CD14-positive monocyte (primary cell): ENCODE results near the gene MYNN. TPM values are rescaled to one million over a fixed set of nuclear protein-coding genes. Genes with fewer than 3 reads are reported as not detected.
A peak's percentile ranks its signal among the peaks of the same experiment; 100 is the strongest.

Source experiments
- DNase-seq, 3 donors: peaks; one replicate each; pipeline ENCODE4 v3.0.0-alpha.2; 2011 to 2022
- H2AFZ ChIP-seq: 2 replicates; pipeline ENCODE4 v1.6.0; 2012; ENCODE audit warnings: mild to moderate bottlenecking, low read depth, low read length, inconsistent platforms; ENCODE audit not compliant: insufficient read depth, poor library complexity, severe bottlenecking
- H3K27ac ChIP-seq, 2 donors: 1 replicate in 1 of 2; 2 replicates in 1 of 2; pipeline ENCODE4 v1.5.1; 2012 to 2013; ENCODE audit warnings: low read length in 2 of 2, control low read depth in 1 of 2, inconsistent platforms in 1 of 2, low read depth in 1 of 2, mild to moderate bottlenecking in 1 of 2
- H3K27me3 ChIP-seq, 2 donors: one replicate each; pipeline versions ENCODE4 v1.6.0 to v1.6.1; 2011 to 2013; ENCODE audit warnings: low read length in 2 of 2; ENCODE audit not compliant: control insufficient read depth in 2 of 2, insufficient read depth in 2 of 2
- H3K36me3 ChIP-seq, 2 donors: replicated peaks in 1 of 2; 1 replicate in 1 of 2; 2 replicates in 1 of 2; pipeline versions ENCODE4 v1.5.1 to v1.6.1; 2012 to 2013; ENCODE audit warnings: low read length in 2 of 2, control low read depth in 1 of 2, inconsistent platforms in 1 of 2, mild to moderate bottlenecking in 1 of 2; ENCODE audit not compliant: insufficient read depth in 2 of 2, control insufficient read depth in 1 of 2
- H3K4me1 ChIP-seq, 2 donors: 1 replicate in 1 of 2; 2 replicates in 1 of 2; pipeline versions ENCODE4 v1.5.1 to v1.6.1; 2012 to 2013; ENCODE audit warnings: low read length in 2 of 2, control low read depth in 1 of 2, inconsistent platforms in 1 of 2, mild to moderate bottlenecking in 1 of 2, moderate library complexity in 1 of 2; ENCODE audit not compliant: insufficient read depth in 2 of 2, control insufficient read depth in 1 of 2
- H3K4me2 ChIP-seq: replicated peaks from 2 replicates; pipeline ENCODE3; 2012; ENCODE audit warnings: low read length, moderate library complexity, mild to moderate bottlenecking; ENCODE audit not compliant: poor library complexity, severe bottlenecking; ENCODE audit errors: extremely low read depth
- H3K4me3 ChIP-seq, 3 experiments: fragments of 200-600 bp in 1 of 3; sonication (generic) in 1 of 3; replicated peaks in 1 of 3; 1 replicate in 2 of 3; 2 replicates in 1 of 3; pipeline ENCODE4 v1.5.1; 2011 to 2013; ENCODE audit warnings: low read length in 3 of 3, mild to moderate bottlenecking in 3 of 3, control low read depth in 2 of 3, low read depth in 2 of 3, inconsistent platforms in 1 of 3, moderate library complexity in 1 of 3
- H3K79me2 ChIP-seq: 2 replicates; pipeline ENCODE4 v1.6.0; 2012; ENCODE audit warnings: mild to moderate bottlenecking, control low read depth, inconsistent platforms, low read length, moderate library complexity; ENCODE audit not compliant: insufficient read depth
- H3K9ac ChIP-seq: 2 replicates; pipeline ENCODE4 v1.6.0; 2017; ENCODE audit warnings: low read length, mild to moderate bottlenecking; ENCODE audit not compliant: insufficient read depth, poor library complexity, severe bottlenecking
- H3K9me3 ChIP-seq, 2 donors: replicated peaks in 1 of 2; 1 replicate in 1 of 2; 2 replicates in 1 of 2; pipeline versions ENCODE4 v1.5.1 to v1.6.1; 2012 to 2013; ENCODE audit warnings: low read length in 2 of 2, control low read depth in 1 of 2; ENCODE audit not compliant: control insufficient read depth in 1 of 2, insufficient read depth in 1 of 2
- H4K20me1 ChIP-seq: 2 replicates; pipeline ENCODE4 v1.6.0; 2012; ENCODE audit warnings: mild to moderate bottlenecking, low read length, control low read depth, moderate library complexity; ENCODE audit not compliant: insufficient read depth
- H3K27ac Mint-ChIP-seq, 7 donors: one replicate each; pipeline ENCODE4 v1.8.0; 2020; ENCODE audit warnings: mild to moderate bottlenecking in 7 of 7, mixed read lengths in 7 of 7, moderate library complexity in 6 of 7, inconsistent platforms in 2 of 7
- H3K27me3 Mint-ChIP-seq, 3 donors: one replicate each; pipeline ENCODE4 v1.8.0; 2021 to 2022; ENCODE audit warnings: low read depth in 3 of 3, mild to moderate bottlenecking in 3 of 3, mixed read lengths in 3 of 3, moderate library complexity in 3 of 3, inconsistent platforms in 1 of 3
- H3K36me3 Mint-ChIP-seq, 2 donors: one replicate each; pipeline ENCODE4 v1.8.0; 2020; ENCODE audit warnings: mixed read lengths in 2 of 2, inconsistent platforms in 1 of 2, mild to moderate bottlenecking in 1 of 2
- H3K4me1 Mint-ChIP-seq: one replicate; pipeline ENCODE4 v1.8.0; 2020; ENCODE audit warnings: mild to moderate bottlenecking, mixed read lengths
- H3K4me3 Mint-ChIP-seq, 2 donors: one replicate each; pipeline ENCODE4 v1.8.0; 2020; ENCODE audit warnings: mild to moderate bottlenecking in 2 of 2, mixed read lengths in 2 of 2, moderate library complexity in 1 of 2
- H3K9me3 Mint-ChIP-seq, 7 donors: one replicate each; pipeline ENCODE4 v1.8.0; 2020 to 2022; ENCODE audit warnings: mixed read lengths in 7 of 7, mild to moderate bottlenecking in 6 of 7, moderate library complexity in 6 of 7, inconsistent platforms in 2 of 7
- WGBS: methylation state at CpG from one replicate; pipeline ENCODE4 v1.1.5; 2013; ENCODE audit warnings: missing lambda C conversion rate; ENCODE audit not compliant: insufficient coverage; 5-methylcytosine and 5-hydroxymethylcytosine counted together
- intact Hi-C, 2 donors: fragments of 100-400 bp; cut with micrococcal nuclease; formaldehyde crosslinking; loops; one replicate each; pipeline versions ENCODE4 v1.15.0 to v1.15.1; 2023
- polyA plus RNA-seq, 3 donors: library from polyadenylated mRNA; depleted of rRNA in 1 of 3; unstranded in 2 of 3; stranded (reverse) in 1 of 3; fragments of 300-500 nt in 2 of 3; fragments of >200 nt in 1 of 3; fragmentation: Illumina TruSeq in 2 of 3; gene quantifications; 1 replicate in 2 of 3; 2 replicates in 1 of 3; pipeline ENCODE4 v1.2.3, GENCODE V29; 2012 to 2021
- TF ChIP-seq, protein P1 (sequence below): fragments of 200-600 bp; IDR thresholded peaks from one replicate; pipeline ENCODE4 v1.8.0; 2022; ENCODE audit warnings: antibody characterized with exemption, mild to moderate bottlenecking

MYNN gene
- polyA plus RNA-seq, 3 donors = 6.3 to 9.0 (median 8.7) TPM

DNA sequence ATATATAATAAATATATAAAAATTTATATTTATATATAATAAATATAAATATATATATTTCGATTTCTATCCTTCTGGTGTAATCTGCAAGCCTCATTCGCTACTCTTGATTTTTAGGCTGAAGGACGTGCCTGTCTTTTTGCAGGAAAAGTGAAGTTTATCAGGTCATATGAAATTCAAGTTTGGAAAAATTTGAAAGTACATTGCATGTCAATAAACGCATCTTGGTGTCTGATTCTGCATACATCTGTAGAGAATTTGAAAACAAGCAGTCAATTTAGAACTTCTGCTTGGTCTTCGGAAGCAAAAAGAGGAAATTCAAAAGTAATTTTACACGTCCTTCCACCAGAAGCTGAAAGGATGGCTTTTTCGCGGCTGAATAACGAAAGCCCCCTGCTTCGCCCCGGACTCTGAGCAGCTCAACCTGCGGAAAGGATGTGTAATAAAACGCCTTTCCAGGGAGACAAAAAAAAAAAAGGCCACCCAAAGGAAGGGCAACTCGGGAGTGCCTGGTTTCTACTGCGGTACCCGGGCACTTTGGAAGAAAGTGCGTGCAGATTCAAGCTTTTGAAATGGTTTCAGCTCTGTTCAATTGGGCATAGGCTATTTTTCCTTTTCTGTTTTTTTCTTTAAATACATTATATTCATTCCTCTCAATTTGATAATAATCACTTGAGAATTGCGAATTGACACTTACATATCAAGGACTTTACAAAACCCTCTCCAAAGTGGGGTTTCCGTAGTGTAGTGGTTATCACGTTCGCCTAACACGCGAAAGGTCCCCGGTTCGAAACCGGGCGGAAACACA, 1.5 kb upstream of the MYNN start:
- 0% methylated on average over 11 of the region's 27 CpGs for WGBS
- peaks cover 21% of the 10 kb centered on the region for H3K4me1 Mint-ChIP-seq
- H3K27me3 ChIP-seq = no peaks in the 10 kb centered on the region

DNA sequence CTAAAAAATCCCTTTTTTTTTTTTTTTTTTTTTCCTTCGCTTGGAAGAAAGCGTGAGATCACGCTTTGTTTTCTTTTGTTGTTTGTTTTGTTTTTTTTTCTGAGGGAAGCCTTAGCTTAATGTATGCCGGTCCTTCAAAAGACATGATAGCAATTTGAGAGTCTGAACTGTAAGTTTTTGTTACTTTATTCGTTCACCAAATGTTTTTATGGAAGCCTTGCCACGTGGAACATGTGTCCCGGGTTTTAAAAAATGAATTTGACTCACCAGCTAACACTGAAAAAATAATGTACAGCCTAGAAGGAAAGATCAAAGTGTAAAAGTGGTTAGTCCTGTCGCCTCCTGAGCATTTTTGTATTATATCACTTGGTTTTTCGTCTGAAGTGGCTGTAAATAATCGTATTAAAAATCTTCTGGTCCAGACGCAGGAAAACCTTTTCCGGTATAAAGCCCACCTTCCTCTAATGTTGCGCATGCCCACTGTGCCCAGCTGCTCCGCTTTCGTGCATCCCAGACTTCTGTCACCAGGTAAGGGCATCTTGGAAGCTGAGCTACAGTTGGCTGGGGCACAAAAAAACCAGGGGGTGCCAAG, 795 bp upstream of the MYNN start:
- Mint-ChIP-seq H3K27ac (peak overlapping the region; percentile 98 to 99 (median 99)), H3K27me3 (peaks cover 0 to 4% (median 4%) of the 10 kb centered on the region in 3 donors), H3K36me3 (peaks cover 19 to 22% of the 10 kb centered on the region in 2 donors), H3K4me1 (peaks cover 22% of the 10 kb centered on the region), H3K4me3 (peak overlapping the region; percentile 96 to 97), H3K9me3 (peaks cover 0 to 4% (median 0%) of the 10 kb centered on the region in 7 donors)
- Histone ChIP-seq H4K20me1 (peaks cover 7% of the 10 kb centered on the region), H3K4me2 (peak overlapping the region; percentile 90), H3K79me2 (peaks cover 34% of the 10 kb centered on the region), H3K9me3 (no peaks in the 10 kb centered on the region), H3K4me1 (peaks cover 10 to 24% of the 10 kb centered on the region in 2 donors), H3K27me3 (no peaks in the 10 kb centered on the region), H3K36me3 (peaks cover 9 to 32% of the 10 kb centered on the region in 2 donors), H3K9ac (peak overlapping the region; percentile 95), H2AFZ (peak overlapping the region; percentile 93), H3K4me3 (peak overlapping the region; percentile 75 to 99 (median 76)), H3K27ac (peak overlapping the region; percentile 92 to 97)
- DNase-seq = peak; percentile 47 to 67 (median 50)
- WGBS = 0% methylated on average over 5 of the region's 15 CpGs
- intact Hi-C loops = loop anchor here (5.0 kb wide), 1 partner anchor 585 kb away; the partner anchor contains the start of gene SKIL (in 2 of the 2)
- TF ChIP-seq, protein P1, sequence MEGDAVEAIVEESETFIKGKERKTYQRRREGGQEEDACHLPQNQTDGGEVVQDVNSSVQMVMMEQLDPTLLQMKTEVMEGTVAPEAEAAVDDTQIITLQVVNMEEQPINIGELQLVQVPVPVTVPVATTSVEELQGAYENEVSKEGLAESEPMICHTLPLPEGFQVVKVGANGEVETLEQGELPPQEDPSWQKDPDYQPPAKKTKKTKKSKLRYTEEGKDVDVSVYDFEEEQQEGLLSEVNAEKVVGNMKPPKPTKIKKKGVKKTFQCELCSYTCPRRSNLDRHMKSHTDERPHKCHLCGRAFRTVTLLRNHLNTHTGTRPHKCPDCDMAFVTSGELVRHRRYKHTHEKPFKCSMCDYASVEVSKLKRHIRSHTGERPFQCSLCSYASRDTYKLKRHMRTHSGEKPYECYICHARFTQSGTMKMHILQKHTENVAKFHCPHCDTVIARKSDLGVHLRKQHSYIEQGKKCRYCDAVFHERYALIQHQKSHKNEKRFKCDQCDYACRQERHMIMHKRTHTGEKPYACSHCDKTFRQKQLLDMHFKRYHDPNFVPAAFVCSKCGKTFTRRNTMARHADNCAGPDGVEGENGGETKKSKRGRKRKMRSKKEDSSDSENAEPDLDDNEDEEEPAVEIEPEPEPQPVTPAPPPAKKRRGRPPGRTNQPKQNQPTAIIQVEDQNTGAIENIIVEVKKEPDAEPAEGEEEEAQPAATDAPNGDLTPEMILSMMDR = no peak

More for the DNA sequence above, 1.5 kb upstream of the MYNN start:
- H3K4me2 ChIP-seq = peak overlapping the region; percentile 90
- DNase-seq = peak; percentile 75 to 83 (median 80)
- H3K4me3 ChIP-seq = peak overlapping the region; percentile 75 to 99 (median 76)
- H3K27ac ChIP-seq = peak overlapping the region; percentile 92 to 97
- Mint-ChIP-seq H3K27ac (peak overlapping the region; percentile 98 to 99 (median 99)), H3K4me3 (peak overlapping the region; percentile 96 to 97), H3K36me3 (peaks cover 14 to 17% of the 10 kb centered on the region in 2 donors), H3K27me3 (peaks cover 0 to 5% (median 4%) of the 10 kb centered on the region in 3 donors), H3K9me3 (peaks cover 0 to 4% (median 0%) of the 10 kb centered on the region in 7 donors)
- H3K36me3 ChIP-seq = peaks cover 2 to 25% of the 10 kb centered on the region in 2 donors
- intact Hi-C loops = loop anchor here (5.0 kb wide), 1 partner anchor 586 kb away; the partner anchor contains the start of gene SKIL (in 2 of the 2)
- H2AFZ ChIP-seq = peak overlapping the region; percentile 93
- H3K9me3 ChIP-seq = no peaks in the 10 kb centered on the region
- H3K79me2 ChIP-seq = peaks cover 31% of the 10 kb centered on the region
- H4K20me1 ChIP-seq = peaks cover 7% of the 10 kb centered on the region
- H3K9ac ChIP-seq = peak overlapping the region; percentile 95
- TF ChIP-seq, protein P1 = no peak
- H3K4me1 ChIP-seq = peaks cover 10 to 24% of the 10 kb centered on the region in 2 donors
